HEK293T (cell line): ENCODE measurements around the gene PHYKPL.

ENCODE experiments used
- CTCF ChIA-PET: fragments of 350-600 bp; formaldehyde crosslinking; extraction: SDS; loops from one replicate; lab custom pipeline; 2021; ENCODE audit warnings: antibody characterized with exemption, inconsistent platforms; lab: Yijun Ruan, JAX
- POLR2A ChIA-PET: fragments of 350-600 bp; formaldehyde crosslinking; extraction: SDS; loops from one replicate; lab custom pipeline; 2020; ENCODE audit warnings: antibody characterized with exemption, inconsistent platforms; lab: Yijun Ruan, JAX
- DNase-seq: peaks from one replicate; pipeline ENCODE4 v3.0.0; 2012; ENCODE audit warnings: mixed read lengths; ENCODE audit errors: extremely low spot score
- ARNT ChIP-seq: fragments of 450-650 bp; IDR thresholded peaks from 2 replicates; pipeline ENCODE4 v1.6.1; 2017; ENCODE audit warnings: mild to moderate bottlenecking
- BHLHE40 ChIP-seq: fragments of 450-650 bp; IDR thresholded peaks from 2 replicates; pipeline ENCODE4 v1.6.1; 2016; ENCODE audit warnings: mild to moderate bottlenecking, moderate library complexity, borderline replicate concordance
- CTBP1 ChIP-seq: fragments of 450-650 bp; IDR thresholded peaks from 2 replicates; pipeline ENCODE4 v1.6.1; 2016; ENCODE audit warnings: borderline replicate concordance
- ELF4 ChIP-seq: fragments of 450-650 bp; IDR thresholded peaks from 2 replicates; pipeline ENCODE4 v1.6.1; 2017; ENCODE audit warnings: antibody characterized with exemption
- FOXA1 ChIP-seq: fragments of 450-650 bp; IDR thresholded peaks from 2 replicates; pipeline ENCODE4 v1.6.1; 2016; ENCODE audit warnings: mild to moderate bottlenecking
- FOXK2 ChIP-seq: fragments of 450-650 bp; IDR thresholded peaks from 2 replicates; pipeline ENCODE4 v1.6.1; 2016; ENCODE audit warnings: mild to moderate bottlenecking
- FOXM1 ChIP-seq: fragments of 450-650 bp; IDR thresholded peaks from 2 replicates; pipeline ENCODE4 v1.6.1; 2017; ENCODE audit warnings: mild to moderate bottlenecking, borderline replicate concordance
- HDGF ChIP-seq: fragments of 450-650 bp; IDR thresholded peaks from 2 replicates; pipeline ENCODE4 v1.6.1; 2017; ENCODE audit warnings: antibody characterized with exemption, borderline replicate concordance
- L3MBTL2 ChIP-seq: fragments of 450-650 bp; conservative IDR thresholded peaks from 2 replicates; pipeline ENCODE4 v1.6.1; 2016; ENCODE audit warnings: mild to moderate bottlenecking
- LEF1 ChIP-seq: fragments of 450-650 bp; IDR thresholded peaks from 2 replicates; pipeline ENCODE4 v1.6.1; 2017; ENCODE audit warnings: mild to moderate bottlenecking, borderline replicate concordance
- NFRKB ChIP-seq: fragments of 450-650 bp; IDR thresholded peaks from 2 replicates; pipeline ENCODE4 v1.6.1; 2016; ENCODE audit warnings: mild to moderate bottlenecking, moderate library complexity
- SP1 ChIP-seq: fragments of 450-650 bp; IDR thresholded peaks from 2 replicates; pipeline ENCODE4 v1.6.1; 2017
- SUZ12 ChIP-seq: fragments of 450-650 bp; IDR thresholded peaks from 2 replicates; pipeline ENCODE4 v1.6.1; 2016; ENCODE audit warnings: mild to moderate bottlenecking
- TARDBP ChIP-seq: fragments of 450-650 bp; IDR thresholded peaks from 2 replicates; pipeline ENCODE4 v1.6.1; 2016
- ZNF384 ChIP-seq: fragments of 450-650 bp; IDR thresholded peaks from 2 replicates; pipeline ENCODE4 v1.6.1; 2016
- TF ChIP-seq, protein P1 (sequence below): fragments of 450-650 bp; IDR thresholded peaks from 2 replicates; pipeline ENCODE4 v1.6.1; 2016

The PHYKPL gene

GRCh38 chr5:178208540-178209227, 23.9 kb downstream of the PHYKPL start:
- CTCF ChIA-PET = no interaction called here

GRCh38 chr5:178207917-178208280, 24.7 kb downstream of the PHYKPL start:
- ChIA-PET CTCF (interaction anchor here (0.6 to 1.3 kb wide), 2 partner anchors 12 to 27 kb away, joined by 3 to 5 read pairs; no protein-coding TSS in a partner anchor), POLR2A (interaction anchor here (3.3 kb wide), 1 partner anchor 24 kb away, joined by 15 read pairs; the partner anchor contains the start of gene PHYKPL)
- TF ChIP-seq FOXK2 (no peak), FOXM1 (no peak), BHLHE40 (no peak), HDGF (peak; percentile 88; the same call in 1 of the 2 replicates)
- no peak for DNase-seq

More at GRCh38 chr5:178208540-178209227, 23.9 kb downstream of the PHYKPL start:
- POLR2A ChIA-PET = interaction anchor here (1.3 to 3.3 kb wide), 3 partner anchors 7 to 24 kb away, joined by 4 to 15 read pairs (median 4); partner anchors contain the start of gene PHYKPL
- TF ChIP-seq FOXM1 (0 out of 2 replicates have a peak, but pooled peaks have one; percentile 9), ZNF384 (no peak)
- DNase-seq = no peak

GRCh38 chr5:178207183-178207916, 25.3 kb downstream of the PHYKPL start:
- ChIA-PET CTCF (interaction anchor here (0.6 to 1.3 kb wide), 2 partner anchors 11 to 27 kb away, joined by 3 to 5 read pairs; no protein-coding TSS in a partner anchor), POLR2A (interaction anchor here (3.3 kb wide), 1 partner anchor 24 kb away, joined by 15 read pairs; the partner anchor contains the start of gene PHYKPL)
- DNase-seq = no peak
- no peak for TF ChIP-seq FOXA1

DNA sequence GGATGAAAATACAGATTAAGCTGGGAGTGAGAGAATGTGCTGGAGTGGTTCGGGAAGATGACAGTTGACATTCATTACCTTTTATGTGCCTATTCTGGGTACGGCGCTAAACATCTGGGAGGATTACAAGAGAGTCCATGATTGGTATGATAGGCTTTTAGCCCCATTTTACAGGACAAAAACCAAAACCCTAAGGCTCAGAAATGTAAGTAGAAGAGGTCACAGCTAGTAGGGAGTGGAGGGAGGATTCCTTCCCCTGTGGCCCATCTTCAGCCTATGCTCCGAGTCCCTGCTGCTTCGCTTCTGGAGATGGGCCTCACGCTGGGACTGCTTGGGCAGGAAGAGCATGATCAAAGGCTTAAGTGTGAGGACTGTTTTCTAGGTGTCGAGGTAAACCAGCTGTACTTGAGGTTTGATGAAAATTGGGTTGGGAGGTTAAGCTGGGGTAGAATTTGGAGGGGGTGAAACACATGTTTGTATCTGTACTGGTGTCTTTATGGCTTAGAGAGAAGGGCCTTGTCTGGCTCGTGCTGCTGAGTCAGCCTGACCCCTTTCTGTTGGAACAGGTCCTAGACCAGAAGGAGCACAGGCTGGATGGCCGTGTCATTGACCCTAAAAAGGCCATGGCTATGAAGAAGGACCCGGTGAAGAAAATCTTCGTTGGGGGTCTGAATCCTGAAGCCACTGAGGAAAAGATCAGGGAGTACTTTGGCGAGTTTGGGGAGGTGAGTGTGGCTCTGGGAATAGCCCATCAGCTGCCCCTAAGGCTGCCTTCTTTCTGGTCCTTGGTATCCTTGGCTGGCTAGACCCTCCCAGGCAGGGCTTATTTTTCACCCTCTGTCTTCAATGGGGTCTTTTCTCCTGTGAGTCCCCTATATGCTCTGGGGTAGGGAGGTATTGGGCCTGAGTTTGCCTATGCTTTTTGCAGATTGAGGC, 26.2 kb downstream of the PHYKPL start:
- POLR2A ChIA-PET = interaction anchor here (1.0 to 3.3 kb wide), 4 partner anchors 10 to 53 kb away, joined by 3 to 15 read pairs (median 5); partner anchors contain the start of genes NHP2 and PHYKPL
- TF ChIP-seq HDGF = no peak
- no peak for TF ChIP-seq FOXM1
- TF ChIP-seq FOXA1 = no peak
- TF ChIP-seq, protein P1, sequence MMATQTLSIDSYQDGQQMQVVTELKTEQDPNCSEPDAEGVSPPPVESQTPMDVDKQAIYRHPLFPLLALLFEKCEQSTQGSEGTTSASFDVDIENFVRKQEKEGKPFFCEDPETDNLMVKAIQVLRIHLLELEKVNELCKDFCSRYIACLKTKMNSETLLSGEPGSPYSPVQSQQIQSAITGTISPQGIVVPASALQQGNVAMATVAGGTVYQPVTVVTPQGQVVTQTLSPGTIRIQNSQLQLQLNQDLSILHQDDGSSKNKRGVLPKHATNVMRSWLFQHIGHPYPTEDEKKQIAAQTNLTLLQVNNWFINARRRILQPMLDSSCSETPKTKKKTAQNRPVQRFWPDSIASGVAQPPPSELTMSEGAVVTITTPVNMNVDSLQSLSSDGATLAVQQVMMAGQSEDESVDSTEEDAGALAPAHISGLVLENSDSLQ = no peak
- no peak for TF ChIP-seq CTBP1
- no peak for TF ChIP-seq BHLHE40
- no peak for TF ChIP-seq ELF4
- TF ChIP-seq NFRKB = no peak
- CTCF ChIA-PET = interaction anchor here (1.1 to 1.3 kb wide), 2 partner anchors 10 to 28 kb away, joined by 3 to 5 read pairs; no protein-coding TSS in a partner anchor
- DNase-seq = no peak

DNA sequence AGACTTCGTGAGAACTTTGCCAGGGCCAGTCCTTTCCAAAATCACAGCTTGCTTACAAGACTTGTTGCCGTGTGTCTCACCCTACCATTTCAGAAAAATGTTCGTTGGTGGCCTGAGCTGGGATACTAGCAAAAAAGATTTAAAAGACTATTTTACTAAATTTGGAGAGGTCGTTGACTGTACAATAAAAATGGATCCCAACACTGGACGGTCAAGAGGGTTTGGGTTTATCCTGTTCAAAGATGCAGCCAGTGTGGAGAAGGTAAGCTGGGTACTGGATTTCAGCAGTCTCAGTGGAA, 26.9 kb downstream of the PHYKPL start:
- ChIA-PET POLR2A (interaction anchor here (1.1 to 3.3 kb wide), 3 partner anchors 10 to 52 kb away, joined by 3 to 15 read pairs (median 5); partner anchors contain the start of genes NHP2 and PHYKPL), CTCF (interaction anchor here (0.6 to 1.1 kb wide), 2 partner anchors 9 to 285 kb away, joined by 3 read pairs; no protein-coding TSS in a partner anchor)
- DNase-seq = no peak
- TF ChIP-seq CTBP1 = no peak
- TF ChIP-seq ELF4 = no peak
- no peak for TF ChIP-seq NFRKB
- TF ChIP-seq LEF1 = no peak
- TF ChIP-seq HDGF = no peak
- TF ChIP-seq L3MBTL2 = no peak
- TF ChIP-seq FOXM1 = no peak
- no peak for TF ChIP-seq ZNF384
- no peak for TF ChIP-seq TARDBP
- no peak for TF ChIP-seq FOXK2
- TF ChIP-seq ARNT = no peak
- TF ChIP-seq BHLHE40 = no peak
- TF ChIP-seq SP1 = no peak
- TF ChIP-seq SUZ12 = no peak
- no peak for TF ChIP-seq FOXA1
- TF ChIP-seq, protein P1 = no peak
